B cell (primary cell): Measurements from ENCODE around the gene ARHGAP26. TPM values are rescaled to one million over a fixed set of nuclear protein-coding genes. Genes with fewer than 3 reads are reported as not detected.
A peak's percentile ranks its signal among the peaks of the same experiment; 100 is the strongest.

ENCODE experiments used
- ATAC-seq: fragments of 200-7000 bp; cut with Tn5 transposase; one replicate; pipeline ENCODE4 v1.10.0; 2021; ENCODE audit warnings: low read depth, mild to moderate bottlenecking, moderate number of reproducible peaks, moderate library complexity
- CTCF ChIA-PET: fragments of 350-600 bp; sonication (Branson Sonifier 250); formaldehyde crosslinking; loops from one replicate; lab custom pipeline; 2021; ENCODE audit warnings: antibody characterized with exemption, inconsistent platforms; lab: Charles Lee
- POLR2A ChIA-PET: fragments of 350-600 bp; sonication (Branson Sonifier 250); formaldehyde crosslinking; loops from one replicate; lab custom pipeline; 2021; ENCODE audit warnings: antibody characterized with exemption; lab: Charles Lee
- DNase-seq: peaks from one replicate; pipeline ENCODE4 v3.0.0; 2013
- H2AFZ ChIP-seq: 2 replicates; pipeline ENCODE4 v1.6.1; 2012; ENCODE audit warnings: mild to moderate bottlenecking, low read depth, low read length; ENCODE audit not compliant: insufficient read depth, poor library complexity, severe bottlenecking
- H3K27ac ChIP-seq, 2 donors: 1 replicate in 1 of 2; 2 replicates in 1 of 2; pipeline ENCODE4 v1.5.1; 2012 to 2013; ENCODE audit warnings: low read length in 2 of 2, mild to moderate bottlenecking in 2 of 2, moderate library complexity in 1 of 2
- H3K27me3 ChIP-seq, 4 experiments: fragments of 200-600 bp in 1 of 4; sonication (generic) in 1 of 4; replicated peaks in 1 of 4; 1 replicate in 2 of 4; 2 replicates in 2 of 4; pipeline versions ENCODE4 v1.6.1 to v1.7.0; 2013 to 2016; ENCODE audit warnings: low read length in 3 of 4, mild to moderate bottlenecking in 2 of 4, mixed read lengths in 1 of 4, moderate library complexity in 1 of 4; ENCODE audit not compliant: insufficient read depth in 4 of 4, control insufficient read depth in 3 of 4; ENCODE audit errors: control extremely low read depth in 1 of 4
- H3K36me3 ChIP-seq, 2 experiments: replicated peaks in 1 of 2; 1 replicate in 1 of 2; 2 replicates in 1 of 2; pipeline versions ENCODE4 v1.6.1 to v1.7.1; 2013; ENCODE audit warnings: low read length in 1 of 2; ENCODE audit not compliant: insufficient read depth in 2 of 2, control insufficient read depth in 1 of 2; ENCODE audit errors: control extremely low read depth in 1 of 2, extremely low read depth in 1 of 2
- H3K4me1 ChIP-seq, 2 donors: fragments of 200-600 bp in 1 of 2; sonication (generic) in 1 of 2; 1 replicate in 1 of 2; 2 replicates in 1 of 2; pipeline versions ENCODE4 v1.5.1 to v1.6.1; 2013 to 2017; ENCODE audit warnings: low read length in 2 of 2; ENCODE audit not compliant: control insufficient read depth in 2 of 2, insufficient read depth in 2 of 2
- H3K4me2 ChIP-seq: replicated peaks from 2 replicates; pipeline ENCODE3; 2012; ENCODE audit warnings: mild to moderate bottlenecking, low read depth, low read length; ENCODE audit not compliant: poor library complexity, severe bottlenecking
- H3K4me3 ChIP-seq, 5 experiments: fragments of 200-600 bp in 1 of 5; sonication (generic) in 1 of 5; 1 replicate in 3 of 5; 2 replicates in 2 of 5; pipeline versions ENCODE4 v1.5.1 to v1.7.0; 2011 to 2016; ENCODE audit warnings: low read length in 4 of 5, mild to moderate bottlenecking in 4 of 5, low read depth in 2 of 5, control low read depth in 1 of 5, moderate library complexity in 1 of 5; ENCODE audit not compliant: insufficient read depth in 1 of 5; ENCODE audit errors: control extremely low read depth in 1 of 5, extremely low read depth in 1 of 5
- H3K79me2 ChIP-seq: fragments of 200-600 bp; sonication (generic); one replicate; pipeline ENCODE4 v1.6.0; 2016; ENCODE audit warnings: low read length; ENCODE audit not compliant: control insufficient read depth, insufficient read depth
- H3K9ac ChIP-seq: fragments of 200-600 bp; sonication (generic); 2 replicates; pipeline ENCODE4 v1.6.1; 2017; ENCODE audit warnings: mild to moderate bottlenecking, low read length, moderate library complexity
- H3K9me3 ChIP-seq, 3 donors: one replicate each; pipeline versions ENCODE4 v1.6.1 to v1.7.1; 2013; ENCODE audit warnings: low read length in 2 of 3; ENCODE audit not compliant: control insufficient read depth in 2 of 3, insufficient read depth in 1 of 3; ENCODE audit errors: control extremely low read depth in 1 of 3
- H4K20me1 ChIP-seq: 2 replicates; pipeline ENCODE4 v1.6.0; 2012; ENCODE audit warnings: mild to moderate bottlenecking, low read length; ENCODE audit not compliant: insufficient read depth, control insufficient read depth, poor library complexity, severe bottlenecking
- H3K27ac Mint-ChIP-seq: one replicate; pipeline ENCODE4 v1.8.0; 2021; ENCODE audit warnings: mixed read lengths
- H3K27me3 Mint-ChIP-seq: one replicate; pipeline ENCODE4 v1.8.0; 2021; ENCODE audit warnings: mixed read lengths
- H3K4me1 Mint-ChIP-seq: one replicate; pipeline ENCODE4 v1.8.0; 2021; ENCODE audit warnings: mixed read lengths
- H3K4me3 Mint-ChIP-seq: one replicate; pipeline ENCODE4 v1.8.0; 2021; ENCODE audit warnings: mixed read lengths
- H3K9me3 Mint-ChIP-seq: one replicate; pipeline ENCODE4 v1.8.0; 2022; ENCODE audit warnings: mixed read lengths; ENCODE audit not compliant: insufficient read depth
- CTCF ChIP-seq: fragments of 200-600 bp; IDR thresholded peaks from one replicate; pipeline ENCODE4 v1.8.0; 2022; ENCODE audit warnings: antibody characterized with exemption, mild to moderate bottlenecking
- EZH2 ChIP-seq: IDR thresholded peaks from 2 replicates; pipeline ENCODE4 v1.6.1; 2012; ENCODE audit warnings: borderline replicate concordance, low read depth, mild to moderate bottlenecking, moderate library complexity, low read length; ENCODE audit not compliant: insufficient read depth, poor library complexity, severe bottlenecking
- WGBS: methylation state at CpG from one replicate; pipeline ENCODE4 v1.1.5; 2013; ENCODE audit warnings: missing lambda C conversion rate; ENCODE audit not compliant: insufficient coverage; 5-methylcytosine and 5-hydroxymethylcytosine counted together
- intact Hi-C: fragments of 100-400 bp; cut with micrococcal nuclease; formaldehyde crosslinking; loops from one replicate; pipeline ENCODE4 v1.10.0; 2022
- polyA plus RNA-seq: library from polyadenylated mRNA; depleted of rRNA; stranded (reverse); fragments of >200 nt; gene quantifications from 2 replicates; pipeline ENCODE4 v1.2.3, GENCODE V29; 2012
- total RNA-seq, 2 donors: library from RNA; stranded (reverse); fragments of 120-200 nt in 1 of 2; gene quantifications; 1 replicate in 1 of 2; 2 replicates in 1 of 2; pipeline versions ENCODE4 v1.2.3 to v1.2.4, GENCODE V29; 2013 to 2022

Gene ARHGAP26
- total and polyA plus RNA-seq, 2 donors (not counting 1 experiment from before 2014, with no cell fraction given): 1.8 to 22.5 TPM

DNA sequence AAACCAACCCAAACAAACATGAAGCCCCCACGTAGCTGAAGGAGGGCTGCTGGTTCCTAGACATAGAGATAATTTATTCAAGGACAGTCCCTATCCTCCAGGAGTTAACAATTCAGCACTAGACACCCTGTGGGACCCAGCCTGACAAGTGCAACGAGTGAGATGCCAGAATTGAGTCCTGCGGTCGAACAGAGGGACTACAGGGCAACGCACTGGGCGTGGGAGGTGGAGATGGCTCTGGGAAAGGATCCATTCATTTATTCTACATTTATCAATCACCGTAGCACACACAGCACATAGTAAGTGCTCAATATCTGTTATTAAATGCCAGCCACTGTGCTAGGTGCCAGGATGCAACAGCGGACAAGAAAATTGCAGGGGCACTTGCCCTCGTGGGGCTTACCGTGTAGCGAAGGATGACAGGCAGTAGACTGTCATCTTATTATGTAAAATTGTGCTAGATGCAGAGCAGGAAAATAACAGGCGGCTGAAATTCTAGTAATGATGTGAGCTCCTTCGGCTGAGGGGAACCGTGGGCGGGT lies 855 bp upstream of the ARHGAP26 start:
- H3K27me3 ChIP-seq: no peaks in the 10 kb centered on the region
- peaks cover 11 to 12% of the 10 kb centered on the region in 2 donors for H3K4me1 ChIP-seq
- no peak overlapping the region for H3K27ac ChIP-seq
- no peaks in the 10 kb centered on the region for H3K36me3 ChIP-seq
- ChIA-PET POLR2A (no interaction called here), CTCF (interaction anchor here (0.7 to 5.1 kb wide), 12 partner anchors 8 to 119 kb away, joined by 3 to 37 read pairs (median 6); no protein-coding TSS in a partner anchor)
- TF ChIP-seq EZH2: no peak
- no peak for TF ChIP-seq CTCF
- DNase-seq (no peak), ATAC-seq (no peak)
- Mint-ChIP-seq H3K27ac (peak overlapping the region; percentile 78), H3K27me3 (no peaks in the 10 kb centered on the region), H3K9me3 (no peaks in the 10 kb centered on the region), H3K4me1 (peaks cover 16% of the 10 kb centered on the region), H3K4me3 (peak overlapping the region; percentile 97)
- H3K9ac ChIP-seq: peak overlapping the region; percentile 87
- WGBS: 9% methylated on average over 13 of the region's 15 CpGs
- H3K4me2 ChIP-seq: peak overlapping the region; percentile 92
- intact Hi-C loops: no loop called here
- H3K9me3 ChIP-seq: no peaks in the 10 kb centered on the region
- peak overlapping the region; percentile 87 for H2AFZ ChIP-seq
- H3K79me2 ChIP-seq: peaks cover 4% of the 10 kb centered on the region
- peak overlapping the region; percentile 72 to 90 (median 88) for H3K4me3 ChIP-seq
- no peaks in the 10 kb centered on the region for H4K20me1 ChIP-seq
